GM18507 (cell line): ENCODE results near the gene ID2.
"Not testable (repeated sequence)": the region's sequence is repeated elsewhere in the genome, so short reads cannot be mapped to it uniquely, and the experiment has no call there.

Source experiments
- DNase-seq: peaks from one replicate; pipeline ENCODE4 v3.0.0; 2011; ENCODE audit warnings: low read depth; ENCODE audit not compliant: insufficient read length; ENCODE audit errors: extremely low spot score
- FAIRE-seq: peaks from 2 replicates; lab custom pipeline; 2011; peaks lifted over from hg19 to GRCh38; lab: Jason Lieb, UNC

Gene ID2

GRCh38 chr2:8720741-8721140, 38.9 kb downstream of the ID2 start:
- no peak for DNase-seq

GRCh38 chr2:8721410-8721809, 39.6 kb downstream of the ID2 start:
- FAIRE-seq (no peak), DNase-seq (no peak)

More at GRCh38 chr2:8720741-8721140, 38.9 kb downstream of the ID2 start:
- no peak for FAIRE-seq

GRCh38 chr2:8722986-8723385, 41.1 kb downstream of the ID2 start:
- DNase-seq (no peak), FAIRE-seq (no peak)

- no peak for DNase-seq
- FAIRE-seq: no peak
Observed at GRCh38 chr2:8725838-8726237, 44.0 kb downstream of the ID2 start.

GRCh38 chr2:8728305-8729015, 46.6 kb downstream of the ID2 start:
- DNase-seq (no peak), FAIRE-seq (no peak)

- DNase-seq: not testable (repeated sequence)
- FAIRE-seq: peak; percentile 35
Observed at GRCh38 chr2:8729101-8729500, 47.2 kb downstream of the ID2 start.

GRCh38 chr2:8729939-8730338, 48.1 kb downstream of the ID2 start:
- DNase-seq (no peak), FAIRE-seq (no peak)

- FAIRE-seq: no peak
- DNase-seq: no peak
Observed at GRCh38 chr2:8732601-8733000, 50.7 kb downstream of the ID2 start.
